H1 (cell line): Measurements from ENCODE around the gene CD300LG. TPM values are rescaled to one million over a fixed set of nuclear protein-coding genes. Genes with fewer than 3 reads are reported as not detected.

ENCODE experiments used
- GABPA ChIP-seq: IDR thresholded peaks from 2 replicates; pipeline ENCODE4 v1.6.1; 2011; ENCODE audit warnings: mild to moderate bottlenecking, low read length, moderate library complexity, borderline replicate concordance; ENCODE audit not compliant: insufficient read depth
- JUND ChIP-seq: IDR thresholded peaks from 2 replicates; pipeline ENCODE4 v1.6.1; 2011; ENCODE audit warnings: mild to moderate bottlenecking, improper control_type of control experiment, low read length
- SIN3A ChIP-seq, 2 experiments: IDR thresholded peaks in 1 of 2; conservative IDR thresholded peaks in 1 of 2; 2 replicates each; pipeline ENCODE4 v1.6.1; 2011 to 2012; ENCODE audit warnings: low read length in 2 of 2, improper control_type of control experiment in 1 of 2, low read depth in 1 of 2, mild to moderate bottlenecking in 1 of 2
- SIRT6 ChIP-seq: IDR thresholded peaks from one replicate; pipeline ENCODE4 v1.7.1; 2012; ENCODE audit warnings: low read length, inconsistent platforms
- SP2 ChIP-seq: IDR thresholded peaks from 2 replicates; pipeline ENCODE4 v1.6.1; 2012; ENCODE audit warnings: mild to moderate bottlenecking, low read length, inconsistent platforms
- SP4 ChIP-seq: IDR thresholded peaks from 2 replicates; pipeline ENCODE4 v1.6.1; 2012; ENCODE audit warnings: low read length, inconsistent platforms
- polyA plus RNA-seq, 7 experiments: library from polyadenylated mRNA; depleted of rRNA in 3 of 7; stranded (reverse) in 5 of 7; unstranded in 2 of 7; fragments of >200 nt in 5 of 7; fragments of 200-250 nt in 2 of 7; gene quantifications; 1 replicate in 5 of 7; 2 replicates in 1 of 7; 4 replicates in 1 of 7; pipeline versions ENCODE4 v1.2.1 to v1.2.3, GENCODE V29; 2011 to 2013; ENCODE audit warnings: missing spikeins in 2 of 7, mixed read lengths in 2 of 7
- total RNA-seq: library from RNA; stranded (reverse); fragmentation: NEBNext Ultra II Directional; extraction: Animal tissue kit (Norgen Biotek cat#: 25700); gene quantifications from 2 replicates; pipeline ENCODE4 v1.2.1, GENCODE V29; 2021
- TF ChIP-seq, protein P1 (sequence below), 3 experiments: IDR thresholded peaks; 1 replicate in 2 of 3; 2 replicates in 1 of 3; pipeline versions ENCODE4 v1.5.1 to v1.6.1; 2011; ENCODE audit warnings: low read length in 3 of 3, mild to moderate bottlenecking in 3 of 3, inconsistent platforms in 2 of 3, low read depth in 1 of 3, moderate library complexity in 1 of 3; ENCODE audit not compliant: insufficient read depth in 1 of 3; ENCODE audit errors: control extremely low read depth in 1 of 3
- TF ChIP-seq, protein P2 (sequence below): IDR thresholded peaks from 2 replicates; pipeline ENCODE4 v1.6.1; 2012; ENCODE audit warnings: inconsistent platforms

The CD300LG gene
- total and polyA plus RNA-seq, 2 of the 8 experiments (the other 6 are each of a cell fraction or from before 2014, with no cell fraction given), result 0.06 TPM; not detected in 1

DNA sequence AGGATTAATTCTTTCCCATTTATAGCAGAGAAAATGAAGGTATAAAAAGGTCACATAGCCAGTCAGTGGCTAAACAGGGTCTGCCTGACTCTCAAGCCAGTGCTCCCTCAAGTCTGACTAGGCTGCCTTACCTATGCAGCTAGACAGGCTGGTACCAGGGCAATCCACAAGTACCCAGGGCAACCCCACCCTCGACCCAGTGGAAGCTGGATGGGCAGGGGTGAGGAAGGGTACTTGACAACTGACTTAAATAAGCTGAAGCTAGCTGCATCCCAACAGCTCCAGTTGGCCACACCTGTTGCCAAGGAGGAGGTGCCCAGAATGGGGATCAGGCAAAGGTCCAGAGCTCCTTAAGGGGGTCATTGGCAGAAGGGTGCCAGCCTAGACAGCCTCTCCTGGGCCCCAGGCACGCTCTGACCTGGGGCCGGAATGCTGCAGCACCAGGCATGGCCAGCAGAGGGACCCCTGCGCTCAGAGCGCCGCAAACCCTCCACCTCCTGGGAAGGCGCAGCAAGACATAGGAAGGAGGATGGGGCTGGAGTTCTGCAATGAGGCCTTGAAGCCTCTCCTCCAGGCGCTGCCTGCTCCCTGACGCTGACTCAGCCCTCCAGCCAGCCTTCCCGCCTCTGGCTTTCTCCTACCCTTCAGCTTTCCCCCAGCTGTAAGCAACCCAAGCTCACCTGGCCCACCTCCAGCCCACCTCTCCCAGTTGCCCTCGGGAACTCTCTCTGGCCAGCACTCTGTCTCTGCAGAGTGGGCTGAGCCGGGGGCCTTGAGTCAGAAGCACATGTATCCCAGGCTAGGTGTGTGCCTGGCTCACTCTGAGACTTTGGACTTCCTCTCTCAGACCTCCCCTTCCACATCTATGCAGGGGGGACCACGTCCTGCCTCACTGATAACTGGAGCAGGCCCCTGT, 31.5 kb downstream of the CD300LG start (continued):
- TF ChIP-seq, protein P1, sequence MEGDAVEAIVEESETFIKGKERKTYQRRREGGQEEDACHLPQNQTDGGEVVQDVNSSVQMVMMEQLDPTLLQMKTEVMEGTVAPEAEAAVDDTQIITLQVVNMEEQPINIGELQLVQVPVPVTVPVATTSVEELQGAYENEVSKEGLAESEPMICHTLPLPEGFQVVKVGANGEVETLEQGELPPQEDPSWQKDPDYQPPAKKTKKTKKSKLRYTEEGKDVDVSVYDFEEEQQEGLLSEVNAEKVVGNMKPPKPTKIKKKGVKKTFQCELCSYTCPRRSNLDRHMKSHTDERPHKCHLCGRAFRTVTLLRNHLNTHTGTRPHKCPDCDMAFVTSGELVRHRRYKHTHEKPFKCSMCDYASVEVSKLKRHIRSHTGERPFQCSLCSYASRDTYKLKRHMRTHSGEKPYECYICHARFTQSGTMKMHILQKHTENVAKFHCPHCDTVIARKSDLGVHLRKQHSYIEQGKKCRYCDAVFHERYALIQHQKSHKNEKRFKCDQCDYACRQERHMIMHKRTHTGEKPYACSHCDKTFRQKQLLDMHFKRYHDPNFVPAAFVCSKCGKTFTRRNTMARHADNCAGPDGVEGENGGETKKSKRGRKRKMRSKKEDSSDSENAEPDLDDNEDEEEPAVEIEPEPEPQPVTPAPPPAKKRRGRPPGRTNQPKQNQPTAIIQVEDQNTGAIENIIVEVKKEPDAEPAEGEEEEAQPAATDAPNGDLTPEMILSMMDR (IDR thresholded peaks at IDR 0.05; ENCODE audit: control extremely low read depth in 1 of 3, insufficient read depth in 1 of 3, low read depth in 1 of 3, low read length in 3 of 3), result peak; percentile 93 to 99 (median 97)
- TF ChIP-seq SP2 (no peak), GABPA (peak; percentile 75; the same call in 1 of the 2 replicates), SIRT6 (no peak), JUND (0 out of 2 replicates have a peak, but pooled peaks have one; percentile 13), SIN3A (conservative IDR thresholded peaks at IDR 0.05 in 1 of 2, IDR thresholded peaks at IDR 0.05 in 1 of 2; ENCODE audit: low read depth in 1 of 2, low read length in 2 of 2) (peak in 1 of 2 experiments; percentile 66; a peak in 2 of 4 replicates), SP4 (no peak)
- TF ChIP-seq, protein P2, sequence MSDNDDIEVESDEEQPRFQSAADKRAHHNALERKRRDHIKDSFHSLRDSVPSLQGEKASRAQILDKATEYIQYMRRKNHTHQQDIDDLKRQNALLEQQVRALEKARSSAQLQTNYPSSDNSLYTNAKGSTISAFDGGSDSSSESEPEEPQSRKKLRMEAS, result 0 out of 2 replicates have a peak, but pooled peaks have one; percentile 55
